NCI-H510A treated with DMSO at 0.1 percent for 48 hours (cell line): ENCODE data around the gene HEG1.

Experiments used
- DNase-seq: peaks from one replicate; lab custom pipeline; 2025; lab: John Stamatoyannopoulos, UW

HEG1 gene

GRCh38 chr3:125045194-125045593 lies 10.6 kb downstream of the HEG1 start:
- DNase-seq = no peak

- DNase-seq = no peak
These were observed 12.1 kb downstream of the HEG1 start for GRCh38 chr3:125043599-125044151.

- no peak for DNase-seq
These were observed 12.9 kb downstream of the HEG1 start for GRCh38 chr3:125042725-125043406.

GRCh38 chr3:125039131-125040100 lies 16.4 kb downstream of the HEG1 start:
- DNase-seq = no peak

GRCh38 chr3:125037498-125038150 lies 18.2 kb downstream of the HEG1 start:
- no peak for DNase-seq

- no peak for DNase-seq
These were observed 20.6 kb downstream of the HEG1 start for GRCh38 chr3:125035217-125035616.

GRCh38 chr3:125033616-125034015 lies 22.2 kb downstream of the HEG1 start:
- DNase-seq = no peak

GRCh38 chr3:125033135-125033534 lies 22.7 kb downstream of the HEG1 start:
- DNase-seq = no peak

- no peak for DNase-seq
These were observed 23.1 kb downstream of the HEG1 start for GRCh38 chr3:125032683-125033082.

- no peak for DNase-seq
These were observed 23.6 kb downstream of the HEG1 start for GRCh38 chr3:125032100-125032643.

- DNase-seq = no peak
These were observed 24.3 kb downstream of the HEG1 start for GRCh38 chr3:125031544-125031943.

- DNase-seq = no peak
These were observed 27.1 kb downstream of the HEG1 start for GRCh38 chr3:125028657-125029056.

- no peak for DNase-seq
These were observed 30.2 kb downstream of the HEG1 start for GRCh38 chr3:125025642-125026041.

GRCh38 chr3:125024817-125025216 lies 31.0 kb downstream of the HEG1 start:
- DNase-seq = peak; percentile 22

GRCh38 chr3:125023833-125024555 lies 31.8 kb downstream of the HEG1 start:
- no peak for DNase-seq

- DNase-seq = no peak
These were observed 33.6 kb downstream of the HEG1 start for GRCh38 chr3:125022206-125022605.

- DNase-seq = no peak
These were observed 36.5 kb downstream of the HEG1 start for GRCh38 chr3:125019271-125019670.

- DNase-seq = no peak
These were observed 38.4 kb downstream of the HEG1 start for GRCh38 chr3:125017406-125017805.

- DNase-seq = no peak
These were observed 41.1 kb downstream of the HEG1 start for GRCh38 chr3:125014570-125015179.

- no peak for DNase-seq
These were observed 42.7 kb downstream of the HEG1 start for GRCh38 chr3:125013095-125013494.

- DNase-seq = no peak
These were observed 43.9 kb downstream of the HEG1 start for GRCh38 chr3:125011941-125012340.
